ENCODE results near the gene LRCOL1. TPM values are rescaled to one million over a fixed set of nuclear protein-coding genes. Genes with fewer than 3 reads are reported as not detected.
A peak's percentile ranks its signal among the peaks of the same experiment; 100 is the strongest.

Gene LRCOL1
- total RNA-seq, 1 donor from 2014 or later: not detected

DNA sequence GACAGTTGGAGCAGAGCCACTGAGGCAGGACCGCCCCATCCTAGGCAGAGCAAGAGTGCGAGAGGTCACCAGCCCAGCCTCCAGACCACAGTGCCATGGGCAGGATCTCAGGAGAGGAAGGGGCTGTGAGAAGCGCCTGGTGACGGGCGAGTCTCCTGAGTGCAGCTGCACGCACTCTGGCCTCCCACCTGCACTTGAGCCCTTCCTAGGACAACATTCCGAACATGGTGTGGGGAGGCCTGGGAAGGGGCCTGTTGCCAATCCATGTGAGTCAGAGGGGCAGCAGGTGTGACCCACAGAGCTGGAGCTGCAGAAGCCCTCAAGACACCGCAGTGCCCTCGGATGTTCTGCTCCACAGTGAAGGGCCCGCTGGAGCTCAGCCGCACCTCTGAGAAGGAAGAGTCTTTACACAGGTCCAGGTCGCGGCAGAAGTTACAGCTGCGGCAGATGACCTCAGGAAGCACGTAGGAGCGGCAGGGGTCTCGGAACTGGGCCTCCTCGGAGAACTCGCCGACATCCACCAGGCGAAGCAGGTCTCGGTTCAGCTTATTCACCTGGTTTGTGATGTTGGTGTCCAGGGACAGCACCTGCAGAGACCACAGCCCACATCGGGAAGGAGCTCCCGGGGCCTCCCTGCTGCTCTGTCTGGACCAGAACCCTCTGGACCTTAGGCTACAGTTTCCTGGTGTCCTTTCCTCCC, 15.5 kb upstream of the LRCOL1 start:
- intact Hi-C loops (cut with micrococcal nuclease): no loop called here
- Histone ChIP-seq H3K4me1 (peaks cover 12% of the 10 kb centered on the region), H3K27ac (replicated peaks) (no peak overlapping the region), H3K27me3 (ENCODE audit: low read depth) (peaks cover 6% of the 10 kb centered on the region), H3K36me3 (peaks cover 35% of the 10 kb centered on the region), H3K9me3 (replicated peaks) (no peaks in the 10 kb centered on the region), H3K4me3 (no peak overlapping the region)
- TF ChIP-seq, protein P1, sequence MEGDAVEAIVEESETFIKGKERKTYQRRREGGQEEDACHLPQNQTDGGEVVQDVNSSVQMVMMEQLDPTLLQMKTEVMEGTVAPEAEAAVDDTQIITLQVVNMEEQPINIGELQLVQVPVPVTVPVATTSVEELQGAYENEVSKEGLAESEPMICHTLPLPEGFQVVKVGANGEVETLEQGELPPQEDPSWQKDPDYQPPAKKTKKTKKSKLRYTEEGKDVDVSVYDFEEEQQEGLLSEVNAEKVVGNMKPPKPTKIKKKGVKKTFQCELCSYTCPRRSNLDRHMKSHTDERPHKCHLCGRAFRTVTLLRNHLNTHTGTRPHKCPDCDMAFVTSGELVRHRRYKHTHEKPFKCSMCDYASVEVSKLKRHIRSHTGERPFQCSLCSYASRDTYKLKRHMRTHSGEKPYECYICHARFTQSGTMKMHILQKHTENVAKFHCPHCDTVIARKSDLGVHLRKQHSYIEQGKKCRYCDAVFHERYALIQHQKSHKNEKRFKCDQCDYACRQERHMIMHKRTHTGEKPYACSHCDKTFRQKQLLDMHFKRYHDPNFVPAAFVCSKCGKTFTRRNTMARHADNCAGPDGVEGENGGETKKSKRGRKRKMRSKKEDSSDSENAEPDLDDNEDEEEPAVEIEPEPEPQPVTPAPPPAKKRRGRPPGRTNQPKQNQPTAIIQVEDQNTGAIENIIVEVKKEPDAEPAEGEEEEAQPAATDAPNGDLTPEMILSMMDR (IDR thresholded peaks at IDR 0.05; ENCODE audit: borderline replicate concordance): no peak
- DNase-seq: no peak

DNA sequence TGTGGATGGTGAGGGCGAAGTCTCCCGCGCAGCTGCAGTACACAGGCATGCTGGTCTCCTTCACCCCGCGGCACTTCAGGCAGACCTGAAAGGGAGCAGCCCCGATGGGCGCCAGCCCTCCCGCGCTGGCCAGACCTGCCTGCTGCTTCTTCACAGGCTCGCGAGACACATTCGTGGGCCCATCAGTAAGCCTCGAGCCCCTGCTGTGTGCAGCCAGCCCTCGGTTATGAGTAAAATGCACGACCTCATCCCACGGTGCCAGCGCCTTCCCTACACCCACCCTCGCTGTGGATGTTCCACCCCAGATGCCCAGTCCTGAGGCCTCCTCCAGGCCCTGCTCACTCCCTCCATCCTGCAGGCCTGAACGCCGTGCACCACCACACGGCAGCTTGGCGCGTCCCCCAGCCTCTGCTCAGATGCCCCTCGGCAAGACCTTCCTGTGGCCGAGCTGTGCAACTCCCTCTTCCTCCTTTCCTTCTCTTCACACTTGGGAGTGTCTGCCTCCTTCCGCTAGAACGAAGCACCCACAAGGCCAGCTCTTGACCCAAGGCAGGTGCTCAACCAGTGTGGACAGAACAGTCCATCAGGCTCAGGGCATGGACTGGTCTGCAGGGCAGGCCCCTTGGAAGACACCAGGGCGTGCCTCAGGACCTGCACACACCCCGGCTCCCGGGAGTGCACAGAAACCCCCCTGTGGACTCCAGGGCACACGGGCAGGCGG, 14.7 kb upstream of the LRCOL1 start:
- H3K4me1 ChIP-seq: peaks cover 12% of the 10 kb centered on the region
- no peak overlapping the region for H3K27ac ChIP-seq (replicated peaks)
- H3K27me3 ChIP-seq (ENCODE audit: low read depth): peaks cover 14% of the 10 kb centered on the region
- TF ChIP-seq, protein P1 (IDR thresholded peaks at IDR 0.05; ENCODE audit: borderline replicate concordance): no peak
- H3K9me3 ChIP-seq (replicated peaks): no peaks in the 10 kb centered on the region
- peaks cover 31% of the 10 kb centered on the region for H3K36me3 ChIP-seq
- intact Hi-C loops (cut with micrococcal nuclease): no loop called here
- no peak for DNase-seq
- no peak overlapping the region for H3K4me3 ChIP-seq

DNA sequence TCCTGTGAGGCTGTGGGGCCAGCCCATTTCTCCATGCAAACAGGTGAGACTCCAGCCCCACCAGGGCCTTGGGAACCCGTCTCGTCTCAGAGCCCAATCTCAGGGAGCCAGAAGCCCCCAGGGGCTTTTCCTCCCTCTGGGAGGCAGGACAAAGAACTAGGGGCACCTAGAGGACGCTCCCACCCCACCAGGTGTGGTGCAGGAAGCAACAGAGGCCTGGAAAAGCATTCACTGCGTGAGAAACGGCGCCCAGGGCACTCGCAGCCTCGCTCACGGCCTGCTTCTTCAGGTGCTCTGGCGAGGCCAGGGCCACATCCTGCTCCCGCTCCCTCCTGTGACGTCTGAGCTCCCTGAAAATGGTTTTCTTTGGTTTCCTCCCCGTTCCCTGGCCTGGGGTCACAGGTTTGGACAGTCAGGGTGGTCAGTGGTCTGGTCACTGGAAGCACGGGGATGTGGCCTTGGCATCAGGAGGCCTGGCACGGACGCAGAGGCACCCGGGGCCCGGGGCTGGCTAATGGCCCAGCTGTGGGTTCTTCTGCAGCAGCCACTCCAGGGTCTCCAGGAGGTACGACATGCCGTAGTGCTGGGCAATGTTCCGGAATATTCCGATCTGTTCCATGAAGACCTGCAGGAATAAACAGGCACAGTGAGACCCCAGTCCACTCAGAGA, 13.9 kb upstream of the LRCOL1 start:
- peaks cover 24% of the 10 kb centered on the region for H3K36me3 ChIP-seq
- DNase-seq: no peak
- intact Hi-C loops (cut with micrococcal nuclease): no loop called here

DNA sequence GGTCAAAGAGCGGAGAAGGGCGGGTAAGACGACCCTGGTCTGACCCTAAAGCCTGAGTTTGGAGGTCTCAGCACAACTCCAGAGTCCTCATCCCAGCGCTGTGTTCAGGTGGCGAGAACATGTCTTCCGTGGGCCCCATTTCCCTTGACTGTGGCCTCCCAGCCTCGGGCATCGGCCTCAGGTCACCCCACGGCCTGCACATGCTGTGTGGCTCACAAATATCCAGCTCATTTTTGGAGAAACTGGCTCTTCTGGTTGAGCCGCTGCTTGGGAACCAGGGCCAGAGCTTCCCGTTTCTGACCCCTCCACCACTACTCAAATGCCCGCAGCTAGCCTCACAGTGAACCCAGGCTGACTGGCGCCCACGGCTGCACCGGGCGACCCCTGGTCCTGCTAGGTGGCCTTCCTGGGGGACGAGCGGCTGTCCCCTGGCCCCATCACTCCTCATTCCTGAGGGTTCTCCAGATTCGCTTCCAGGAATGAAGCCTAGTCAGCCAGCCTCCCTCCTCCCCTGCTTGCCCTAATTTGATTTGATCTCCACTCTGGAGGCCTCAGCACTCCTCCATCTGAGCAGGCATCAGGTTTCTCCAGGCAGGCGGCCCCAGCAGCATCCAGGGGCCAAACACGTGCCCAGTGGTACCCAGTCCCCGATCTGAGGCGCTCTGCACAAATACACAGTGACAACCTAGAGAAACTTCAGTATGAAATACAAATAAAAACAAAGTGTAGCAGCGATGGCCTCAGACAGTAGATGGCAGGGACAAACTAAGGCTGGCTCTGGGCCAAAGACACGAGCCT, 12.9 kb upstream of the LRCOL1 start:
- no peaks in the 10 kb centered on the region for H3K9me3 ChIP-seq (replicated peaks)
- no peak for DNase-seq
- H3K27ac ChIP-seq (replicated peaks): peak overlapping the region; percentile 2
- H3K36me3 ChIP-seq: peaks cover 20% of the 10 kb centered on the region
- intact Hi-C loops (cut with micrococcal nuclease): no loop called here
- H3K4me1 ChIP-seq: peaks cover 14% of the 10 kb centered on the region
- peaks cover 30% of the 10 kb centered on the region for H3K27me3 ChIP-seq (ENCODE audit: low read depth)
- H3K4me3 ChIP-seq: no peak overlapping the region
- TF ChIP-seq, protein P1 (IDR thresholded peaks at IDR 0.05; ENCODE audit: borderline replicate concordance): no peak

More for the DNA sequence above, 13.9 kb upstream of the LRCOL1 start:
- no peak overlapping the region for H3K27ac ChIP-seq (replicated peaks)
- no peaks in the 10 kb centered on the region for H3K9me3 ChIP-seq (replicated peaks)
- peaks cover 12% of the 10 kb centered on the region for H3K4me1 ChIP-seq
- H3K4me3 ChIP-seq: no peak overlapping the region
- TF ChIP-seq, protein P1 (IDR thresholded peaks at IDR 0.05; ENCODE audit: borderline replicate concordance): no peak
- H3K27me3 ChIP-seq (ENCODE audit: low read depth): peaks cover 21% of the 10 kb centered on the region
